Panc1 (cell line): Measurements from ENCODE around the gene APOL2. TPM values are rescaled to one million over a fixed set of nuclear protein-coding genes. Genes with fewer than 3 reads are reported as not detected.
"Not testable (repeated sequence)": the region's sequence is repeated elsewhere in the genome, so short reads cannot be mapped to it uniquely, and the experiment has no call there.

ENCODE experiments used
- ATAC-seq: fragments of 200-7000 bp; cut with Tn5 transposase; 2 replicates; pipeline ENCODE4 v1.9.1; 2020; ENCODE audit warnings: mild to moderate bottlenecking, moderate library complexity
- BruUV-seq: library from RNA; stranded (reverse); fragments of 400-500 nt; replicated peaks from 2 replicates; lab custom pipeline; 2021; lab: Mats Ljungman, UMichigan
- CTCF ChIA-PET: fragments of 300-600 bp; sonication (Branson Sonifier 250); formaldehyde crosslinking; loops from one replicate; lab custom pipeline; 2022; ENCODE audit warnings: antibody characterized with exemption; lab: Charles Lee
- POLR2A ChIA-PET: fragments of 300-600 bp; sonication (Branson Sonifier 250); formaldehyde crosslinking; loops from one replicate; lab custom pipeline; 2022; ENCODE audit warnings: antibody characterized with exemption; lab: Charles Lee
- DNase-seq: peaks from one replicate; pipeline ENCODE4 v3.0.0-alpha.2; 2010; ENCODE audit warnings: low read depth, low spot score
- H3K27ac ChIP-seq: 2 replicates; pipeline ENCODE4 v1.5.1; 2011; ENCODE audit warnings: mild to moderate bottlenecking, low read length, inconsistent platforms
- H3K27me3 ChIP-seq: fragments of 200-500 bp; sonication (Bioruptor generic); 2 replicates; pipeline ENCODE4 v1.6.0; 2014; ENCODE audit warnings: low read length, inconsistent platforms; ENCODE audit not compliant: control insufficient read depth, insufficient read depth
- H3K36me3 ChIP-seq: fragments of 200-500 bp; sonication (Bioruptor generic); 2 replicates; pipeline ENCODE4 v1.5.1; 2014; ENCODE audit warnings: inconsistent platforms, mild to moderate bottlenecking, low read length, moderate library complexity; ENCODE audit not compliant: control insufficient read depth, insufficient read depth
- H3K4me1 ChIP-seq: 2 replicates; pipeline ENCODE4 v1.5.1; 2011; ENCODE audit warnings: inconsistent platforms, mild to moderate bottlenecking, low read length, moderate library complexity; ENCODE audit not compliant: control insufficient read depth, insufficient read depth
- H3K4me3 ChIP-seq, 2 experiments: 2 replicates each; pipeline ENCODE4 v1.5.1; 2011 to 2012; ENCODE audit warnings: low read depth in 2 of 2, low read length in 2 of 2, mild to moderate bottlenecking in 2 of 2, inconsistent platforms in 1 of 2, moderate library complexity in 1 of 2
- H3K9me3 ChIP-seq: fragments of 200-500 bp; sonication (Bioruptor generic); 2 replicates; pipeline ENCODE4 v1.5.1; 2014; ENCODE audit warnings: low read depth, mild to moderate bottlenecking, inconsistent platforms, low read length, moderate library complexity; ENCODE audit not compliant: control insufficient read depth, insufficient read depth
- CTCF ChIP-seq: fragments of 450-650 bp; IDR thresholded peaks from 2 replicates; pipeline ENCODE4 v1.5.1; 2017; ENCODE audit warnings: mild to moderate bottlenecking
- POLR2AphosphoS5 ChIP-seq: IDR thresholded peaks from 2 replicates; pipeline ENCODE4 v1.6.1; 2012; ENCODE audit warnings: mild to moderate bottlenecking, low read depth, low read length, moderate library complexity
- SIN3A ChIP-seq: IDR thresholded peaks from 2 replicates; pipeline ENCODE4 v1.6.1; 2012; ENCODE audit warnings: low read depth, mild to moderate bottlenecking, low read length, moderate library complexity, borderline replicate concordance; ENCODE audit not compliant: insufficient read depth
- TCF7L2 ChIP-seq: IDR thresholded peaks from 2 replicates; pipeline ENCODE4 v1.6.1; 2011; ENCODE audit warnings: mild to moderate bottlenecking, low read depth, low read length, inconsistent platforms
- in situ Hi-C: cut with HindIII; loops from 2 replicates; pipeline ENCODE4 v1.10.0; 2016; ENCODE audit warnings: low sequenced_read_pairs, low pct_unique_long_range_greater_than_20kb
- intact Hi-C: fragments of 100-400 bp; cut with micrococcal nuclease; formaldehyde crosslinking; loops from one replicate; pipeline ENCODE4 v1.10.0; 2022; ENCODE audit not compliant: unreplicated experiment
- total RNA-seq: library from RNA; stranded (reverse); gene quantifications from one replicate; pipeline ENCODE4 v1.2.1, GENCODE V29; 2021; ENCODE audit not compliant: unreplicated experiment
- TF ChIP-seq, protein P1 (sequence below), 2 experiments: IDR thresholded peaks; 2 replicates each; pipeline ENCODE4 v1.6.1; 2011 to 2012; ENCODE audit warnings: low read depth in 2 of 2, control low read depth in 1 of 2, low read length in 1 of 2, mild to moderate bottlenecking in 1 of 2, moderate library complexity in 1 of 2; ENCODE audit not compliant: insufficient read depth in 1 of 2

APOL2 gene
- total RNA-seq, 1 experiment from 2014 or later = 34.4 TPM

GRCh38 chr22:36206255-36206654 is 33.1 kb downstream of the APOL2 start:
- H3K27me3 ChIP-seq = no peaks in the 10 kb centered on the region
- TF ChIP-seq TCF7L2 (no peak), SIN3A (no peak), POLR2AphosphoS5 (no peak), CTCF (no peak)
- TF ChIP-seq, protein P1, sequence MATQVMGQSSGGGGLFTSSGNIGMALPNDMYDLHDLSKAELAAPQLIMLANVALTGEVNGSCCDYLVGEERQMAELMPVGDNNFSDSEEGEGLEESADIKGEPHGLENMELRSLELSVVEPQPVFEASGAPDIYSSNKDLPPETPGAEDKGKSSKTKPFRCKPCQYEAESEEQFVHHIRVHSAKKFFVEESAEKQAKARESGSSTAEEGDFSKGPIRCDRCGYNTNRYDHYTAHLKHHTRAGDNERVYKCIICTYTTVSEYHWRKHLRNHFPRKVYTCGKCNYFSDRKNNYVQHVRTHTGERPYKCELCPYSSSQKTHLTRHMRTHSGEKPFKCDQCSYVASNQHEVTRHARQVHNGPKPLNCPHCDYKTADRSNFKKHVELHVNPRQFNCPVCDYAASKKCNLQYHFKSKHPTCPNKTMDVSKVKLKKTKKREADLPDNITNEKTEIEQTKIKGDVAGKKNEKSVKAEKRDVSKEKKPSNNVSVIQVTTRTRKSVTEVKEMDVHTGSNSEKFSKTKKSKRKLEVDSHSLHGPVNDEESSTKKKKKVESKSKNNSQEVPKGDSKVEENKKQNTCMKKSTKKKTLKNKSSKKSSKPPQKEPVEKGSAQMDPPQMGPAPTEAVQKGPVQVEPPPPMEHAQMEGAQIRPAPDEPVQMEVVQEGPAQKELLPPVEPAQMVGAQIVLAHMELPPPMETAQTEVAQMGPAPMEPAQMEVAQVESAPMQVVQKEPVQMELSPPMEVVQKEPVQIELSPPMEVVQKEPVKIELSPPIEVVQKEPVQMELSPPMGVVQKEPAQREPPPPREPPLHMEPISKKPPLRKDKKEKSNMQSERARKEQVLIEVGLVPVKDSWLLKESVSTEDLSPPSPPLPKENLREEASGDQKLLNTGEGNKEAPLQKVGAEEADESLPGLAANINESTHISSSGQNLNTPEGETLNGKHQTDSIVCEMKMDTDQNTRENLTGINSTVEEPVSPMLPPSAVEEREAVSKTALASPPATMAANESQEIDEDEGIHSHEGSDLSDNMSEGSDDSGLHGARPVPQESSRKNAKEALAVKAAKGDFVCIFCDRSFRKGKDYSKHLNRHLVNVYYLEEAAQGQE (IDR thresholded peaks at IDR 0.05; ENCODE audit: insufficient read depth in 1 of 2, low read depth in 2 of 2, low read length in 1 of 2) = no peak
- no TSS peak for BruUV-seq
- no peaks in the 10 kb centered on the region for H3K36me3 ChIP-seq
- intact Hi-C loops = no loop called here
- H3K4me3 ChIP-seq = no peak overlapping the region
- no peak overlapping the region for H3K27ac ChIP-seq
- H3K4me1 ChIP-seq = no peaks in the 10 kb centered on the region
- ChIA-PET POLR2A (no interaction called here), CTCF (no interaction called here)
- in situ Hi-C loops = no loop called here
- DNase-seq (no peak), ATAC-seq (no peak)
- no peaks in the 10 kb centered on the region for H3K9me3 ChIP-seq

DNA sequence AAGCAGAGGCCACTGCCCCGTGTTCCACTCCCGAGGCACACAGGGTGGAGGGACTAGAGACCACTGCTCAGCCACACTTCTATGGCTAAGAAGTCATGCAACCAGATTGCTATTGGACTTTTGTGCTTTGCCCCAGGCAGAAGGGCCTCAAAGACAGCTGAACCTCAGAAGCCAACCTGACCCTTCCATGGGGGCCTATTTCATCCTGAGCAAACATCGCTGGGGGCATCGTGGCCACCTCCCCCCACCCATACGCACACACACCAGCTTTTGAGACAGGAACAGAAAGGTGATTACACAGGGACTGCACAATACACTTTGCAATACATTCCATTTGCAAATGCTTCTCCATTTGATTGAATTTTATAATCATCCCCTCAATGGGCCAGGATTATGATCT is 33.8 kb downstream of the APOL2 start:
- in situ Hi-C loops, H3K9me3 ChIP-seq, H3K4me1 ChIP-seq, H3K27ac ChIP-seq, H3K27me3 ChIP-seq, ATAC-seq, DNase-seq, H3K36me3 ChIP-seq, CTCF ChIA-PET, BruUV-seq, H3K4me3 ChIP-seq, intact Hi-C loops: not testable (repeated sequence)
- POLR2A ChIA-PET = interaction anchor here (0.6 kb wide), 1 partner anchor 202 kb away, joined by 11 read pairs; no protein-coding TSS in a partner anchor

DNA sequence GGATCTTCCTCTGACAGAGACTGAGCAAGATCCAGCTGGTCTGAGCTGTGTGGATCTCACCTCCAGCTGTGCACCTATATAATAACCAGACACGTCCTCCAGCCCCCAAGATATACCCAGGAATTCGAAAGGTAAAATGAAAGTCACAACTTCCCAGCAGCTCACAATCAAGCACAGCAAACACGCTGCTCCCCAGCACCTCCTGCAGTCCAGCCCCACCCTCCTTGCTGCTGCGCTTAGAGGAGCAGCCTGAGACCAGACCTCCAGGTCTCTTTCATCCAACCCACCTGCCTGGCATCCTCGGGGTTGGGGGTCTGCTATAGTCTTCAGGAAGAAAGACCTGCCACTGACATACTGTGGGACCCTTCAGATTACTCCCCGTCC is 34.7 kb downstream of the APOL2 start:
- DNase-seq (no peak), ATAC-seq (no peak)
- H3K27me3 ChIP-seq = no peaks in the 10 kb centered on the region
- H3K36me3 ChIP-seq = no peaks in the 10 kb centered on the region
- in situ Hi-C loops (no loop called here), intact Hi-C loops (no loop called here)
- TF ChIP-seq POLR2AphosphoS5 (no peak), SIN3A (no peak), CTCF (no peak), TCF7L2 (no peak)
- TF ChIP-seq, protein P1 (IDR thresholded peaks at IDR 0.05; ENCODE audit: insufficient read depth in 1 of 2, low read depth in 2 of 2, low read length in 1 of 2) = no peak
- no peaks in the 10 kb centered on the region for H3K9me3 ChIP-seq
- no TSS peak for BruUV-seq
- CTCF ChIA-PET = no interaction called here
- H3K4me1 ChIP-seq = no peaks in the 10 kb centered on the region
- no peak overlapping the region for H3K27ac ChIP-seq
- POLR2A ChIA-PET = no interaction called here
- no peak overlapping the region for H3K4me3 ChIP-seq
